GM13977 (cell line): Measurements from ENCODE around the gene ST8SIA4.

ENCODE experiments used
- DNase-seq: peaks from one replicate; pipeline ENCODE4 v3.0.0; 2012; ENCODE audit warnings: low spot score
- CTCF ChIP-seq: IDR thresholded peaks from 2 replicates; pipeline ENCODE4 v1.5.1; 2012; ENCODE audit warnings: mild to moderate bottlenecking, control low read depth; ENCODE audit not compliant: insufficient read depth; ENCODE audit errors: extremely low read depth, missing control alignments
- in situ Hi-C: fragments of 300-500 bp; cut with MboI; formaldehyde crosslinking; loops from one replicate; pipeline ENCODE4 v1.12.0; 2022; ENCODE audit warnings: low sequenced_read_pairs, low pct_unique_long_range_greater_than_20kb, mixed read lengths, inconsistent platforms; ENCODE audit not compliant: unreplicated experiment

ST8SIA4 gene

GRCh38 chr5:100768221-100768620 is 134.9 kb downstream of the ST8SIA4 start:
- TF ChIP-seq CTCF = no peak
- in situ Hi-C loops = no loop called here
- DNase-seq = no peak

- no peak for DNase-seq
- in situ Hi-C loops = no loop called here
- TF ChIP-seq CTCF = no peak
Observed at GRCh38 chr5:100762995-100763394, 140.1 kb downstream of the ST8SIA4 start.

GRCh38 chr5:100762108-100762507 is 141.0 kb downstream of the ST8SIA4 start:
- TF ChIP-seq CTCF = no peak
- in situ Hi-C loops = no loop called here
- DNase-seq = no peak

- in situ Hi-C loops = no loop called here
- TF ChIP-seq CTCF = no peak
- no peak for DNase-seq
Observed at GRCh38 chr5:100761192-100761591, 141.9 kb downstream of the ST8SIA4 start.

- no peak for DNase-seq
- in situ Hi-C loops = no loop called here
- no peak for TF ChIP-seq CTCF
Observed at GRCh38 chr5:100760688-100761087, 142.4 kb downstream of the ST8SIA4 start.

- in situ Hi-C loops = no loop called here
- TF ChIP-seq CTCF = no peak
- DNase-seq = no peak
Observed at GRCh38 chr5:100758780-100759179, 144.3 kb downstream of the ST8SIA4 start.

- in situ Hi-C loops = no loop called here
- TF ChIP-seq CTCF = no peak
- DNase-seq = no peak
Observed at GRCh38 chr5:100758306-100758705, 144.8 kb downstream of the ST8SIA4 start.
